Activated naive CD4-positive, alpha-beta T cell (primary cell): ENCODE measurements around the gene MBD6.

Experiments used
- DNase-seq, 4 experiments: peaks; one replicate each; lab custom pipeline; 2025; lab: John Stamatoyannopoulos, UW

MBD6 gene

GRCh38 chr12:57528831-57529555 is 6.4 kb downstream of the MBD6 start:
- DNase-seq, result no peak

DNA sequence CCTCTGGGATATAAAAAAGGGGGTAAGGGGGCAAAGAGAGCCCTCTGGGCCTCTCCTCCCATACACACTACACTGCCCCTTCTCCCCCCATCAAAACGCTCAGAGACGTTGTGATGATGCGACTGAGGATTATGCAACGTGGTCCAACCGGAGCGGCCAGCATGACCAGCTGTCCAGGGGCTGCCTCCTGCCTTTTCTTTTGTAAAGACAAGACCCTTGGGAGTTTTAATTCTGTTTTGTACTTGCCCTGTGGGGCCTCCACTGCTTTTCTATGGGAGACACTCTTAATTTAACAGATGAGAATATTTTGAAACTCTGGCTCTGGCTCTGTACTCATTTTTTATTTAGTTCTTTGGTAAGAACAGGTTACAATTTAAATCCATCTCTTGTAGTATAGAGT is 7.2 kb downstream of the MBD6 start:
- no peak for DNase-seq

- DNase-seq, result no peak
Measured at GRCh38 chr12:57530396-57531142, 7.9 kb downstream of the MBD6 start.

DNA sequence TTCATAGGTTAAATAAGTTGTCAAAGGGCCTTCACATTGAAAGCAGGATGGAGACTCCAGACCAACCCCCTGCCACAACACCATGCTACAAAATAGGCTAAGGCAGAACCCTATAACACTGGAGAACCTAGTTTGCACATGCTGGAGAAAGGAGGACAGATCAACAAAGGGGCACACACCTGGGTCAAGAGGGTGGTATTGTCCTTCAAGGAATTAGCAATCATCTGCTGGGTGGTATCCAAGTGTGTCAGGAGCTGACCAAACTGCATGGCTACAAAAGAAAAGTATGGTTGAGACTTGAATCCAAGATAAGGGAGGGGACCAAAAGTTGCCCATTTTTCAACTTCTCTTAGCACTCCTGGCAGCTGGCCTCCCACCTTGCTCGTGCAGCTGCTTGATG is 9.2 kb downstream of the MBD6 start:
- no peak for DNase-seq

DNA sequence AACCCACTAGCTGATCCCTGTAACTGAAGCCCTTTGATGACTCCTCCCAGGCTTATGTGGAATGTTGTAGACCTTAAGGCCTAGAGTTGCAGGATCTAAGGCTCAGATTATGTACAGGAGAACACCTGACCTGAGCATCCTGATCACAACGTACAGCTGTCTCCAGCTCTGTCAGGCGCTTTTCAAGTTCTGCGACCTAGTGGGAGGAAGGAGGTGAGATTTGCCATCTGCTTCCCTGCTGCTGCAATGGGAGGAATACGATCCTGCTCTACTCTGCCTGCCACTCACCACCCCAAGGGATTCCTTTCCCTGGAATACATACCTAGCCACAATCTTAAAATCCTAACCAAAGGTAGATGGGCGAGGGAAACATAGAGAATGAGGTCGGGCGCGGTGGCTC is 10.5 kb downstream of the MBD6 start:
- DNase-seq, result no peak

DNA sequence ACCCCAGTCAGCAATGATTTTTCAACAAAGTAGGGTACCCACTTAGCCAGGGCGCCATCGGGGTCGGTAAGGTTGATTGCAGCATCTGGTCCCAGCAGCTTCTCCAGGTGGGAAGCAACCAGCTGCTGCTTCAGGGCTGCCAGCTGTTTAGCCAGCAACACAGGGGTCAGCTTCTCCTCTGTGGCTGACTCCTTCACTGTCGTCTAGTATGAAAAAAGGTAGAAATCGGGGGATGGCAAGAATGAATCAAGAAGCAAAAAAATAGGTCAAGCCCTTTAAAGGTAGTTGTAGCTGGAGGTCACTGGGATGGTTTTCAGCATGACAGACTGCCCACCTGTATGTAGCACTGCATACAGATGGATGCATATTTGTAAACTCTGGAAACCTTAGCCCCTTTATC is 11.6 kb downstream of the MBD6 start:
- no peak for DNase-seq

GRCh38 chr12:57534991-57535543 is 12.4 kb downstream of the MBD6 start:
- DNase-seq, result no peak

GRCh38 chr12:57535764-57536596 is 13.4 kb downstream of the MBD6 start:
- DNase-seq, result no peak

DNA sequence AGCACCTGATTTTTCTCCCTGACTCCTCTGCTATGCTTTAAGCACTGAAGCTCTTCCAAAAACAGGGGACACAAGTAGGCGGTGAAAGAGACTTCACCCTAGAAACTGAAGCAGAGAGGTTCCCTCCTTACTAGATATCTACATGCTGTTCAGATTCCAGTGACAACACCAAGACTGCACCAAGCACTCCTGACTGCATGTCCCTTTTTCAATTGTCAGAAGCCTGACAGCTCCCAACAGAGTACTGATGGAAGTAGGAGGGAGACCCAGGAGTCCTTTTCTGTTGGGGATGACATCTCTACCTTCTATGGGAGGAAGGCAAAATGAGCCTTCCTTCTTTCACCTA is 13.9 kb downstream of the MBD6 start:
- DNase-seq, result no peak

DNA sequence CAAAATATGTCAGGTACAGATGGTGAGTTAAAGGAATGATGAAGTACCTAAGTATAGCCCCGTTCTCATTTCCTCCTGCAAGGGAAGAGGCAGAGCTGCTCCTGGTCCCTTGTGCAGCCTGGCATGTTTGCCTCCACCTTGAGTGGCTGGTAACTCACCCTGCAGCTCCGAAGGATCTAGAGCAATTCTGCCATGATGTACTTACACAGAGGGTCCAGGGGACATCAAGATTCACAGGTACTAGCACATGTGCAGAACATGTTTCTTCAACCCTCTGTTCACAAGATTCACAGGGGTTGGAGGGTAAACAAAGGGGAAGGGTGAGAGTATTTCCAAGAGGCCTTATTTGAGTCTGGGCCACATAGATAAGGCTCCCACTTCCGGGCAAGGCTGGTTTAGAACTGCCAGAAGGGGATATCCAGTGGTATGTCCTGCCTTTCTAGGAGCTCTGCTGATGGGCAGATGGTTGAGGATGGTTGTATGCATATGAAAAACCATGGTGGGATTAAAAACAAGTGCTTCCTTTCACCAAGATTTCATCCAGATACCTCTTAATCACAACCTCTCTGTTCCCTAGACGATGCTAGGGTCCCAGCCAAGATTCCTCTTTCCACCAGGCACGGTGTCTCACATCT is 16.6 kb downstream of the MBD6 start:
- no peak for DNase-seq

- DNase-seq, result no peak
Measured at GRCh38 chr12:57541001-57541400, 18.4 kb downstream of the MBD6 start.

DNA sequence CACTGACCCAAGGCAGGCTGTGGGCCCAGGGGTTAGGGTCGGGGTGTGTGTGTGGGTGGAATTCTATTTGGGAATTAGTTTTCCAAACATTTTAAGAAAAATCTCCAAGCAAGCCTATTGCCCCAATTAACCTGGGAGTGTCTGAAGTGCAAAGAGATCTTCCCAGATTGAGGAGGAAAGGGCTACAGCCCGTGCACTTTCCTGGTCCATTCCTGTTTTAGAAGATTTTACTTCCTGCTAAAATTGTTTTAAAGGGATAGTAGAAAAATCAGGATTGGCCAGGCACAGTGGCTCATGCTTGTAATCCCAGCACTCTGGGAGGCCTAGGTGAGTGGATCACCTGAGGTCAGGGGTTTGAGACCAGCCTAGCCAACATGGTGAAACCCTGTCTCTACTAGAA is 19.1 kb downstream of the MBD6 start:
- no peak for DNase-seq

DNA sequence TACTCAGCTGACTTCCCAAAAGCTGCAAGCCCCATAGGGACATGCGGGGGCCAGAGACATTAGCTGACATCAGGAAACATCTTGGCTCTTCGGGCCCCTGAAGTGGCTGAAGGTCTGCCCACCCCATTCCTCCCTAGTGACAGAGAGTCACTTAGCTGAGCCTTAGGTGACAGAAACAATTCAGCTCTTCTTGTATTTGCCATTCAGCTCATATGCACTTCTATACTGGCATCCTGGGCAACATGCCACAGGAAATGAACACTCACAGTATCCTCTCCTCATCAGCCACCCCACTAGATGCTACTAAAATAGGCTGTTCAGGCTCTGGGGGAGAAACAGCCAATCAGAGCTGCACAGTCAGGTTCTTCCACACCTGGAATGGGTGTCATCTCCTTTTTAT is 21.0 kb downstream of the MBD6 start:
- no peak for DNase-seq

GRCh38 chr12:57545809-57546437 is 23.3 kb downstream of the MBD6 start:
- DNase-seq, result no peak

GRCh38 chr12:57546438-57547287 is 24.0 kb downstream of the MBD6 start, which contains the start of gene DCTN2:
Gene DCTN2 (minus strand): TSS chr12:57547192. CDS start chr12:57547063, 129 bp downstream.
- peak; percentile 66 to 82 (median 76) for DNase-seq

GRCh38 chr12:57547288-57548012 is 24.8 kb downstream of the MBD6 start:
- DNase-seq, result no peak

DNA sequence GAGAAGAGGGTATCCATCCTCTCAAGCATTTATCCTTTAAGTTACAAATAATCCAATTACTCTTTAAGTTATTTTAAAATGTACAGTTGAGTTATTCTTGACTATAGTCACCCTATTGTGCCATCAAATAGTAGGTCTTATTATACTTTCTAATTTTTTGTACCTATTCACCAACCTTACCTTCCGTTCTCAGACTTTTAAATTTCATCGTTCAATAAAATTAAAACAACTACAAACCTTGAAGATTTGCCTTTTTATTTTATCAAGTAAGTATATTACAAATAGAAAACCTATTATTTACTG is 25.3 kb downstream of the MBD6 start:
- no peak for DNase-seq

GRCh38 chr12:57548488-57548887 is 25.9 kb downstream of the MBD6 start:
- no peak for DNase-seq

DNA sequence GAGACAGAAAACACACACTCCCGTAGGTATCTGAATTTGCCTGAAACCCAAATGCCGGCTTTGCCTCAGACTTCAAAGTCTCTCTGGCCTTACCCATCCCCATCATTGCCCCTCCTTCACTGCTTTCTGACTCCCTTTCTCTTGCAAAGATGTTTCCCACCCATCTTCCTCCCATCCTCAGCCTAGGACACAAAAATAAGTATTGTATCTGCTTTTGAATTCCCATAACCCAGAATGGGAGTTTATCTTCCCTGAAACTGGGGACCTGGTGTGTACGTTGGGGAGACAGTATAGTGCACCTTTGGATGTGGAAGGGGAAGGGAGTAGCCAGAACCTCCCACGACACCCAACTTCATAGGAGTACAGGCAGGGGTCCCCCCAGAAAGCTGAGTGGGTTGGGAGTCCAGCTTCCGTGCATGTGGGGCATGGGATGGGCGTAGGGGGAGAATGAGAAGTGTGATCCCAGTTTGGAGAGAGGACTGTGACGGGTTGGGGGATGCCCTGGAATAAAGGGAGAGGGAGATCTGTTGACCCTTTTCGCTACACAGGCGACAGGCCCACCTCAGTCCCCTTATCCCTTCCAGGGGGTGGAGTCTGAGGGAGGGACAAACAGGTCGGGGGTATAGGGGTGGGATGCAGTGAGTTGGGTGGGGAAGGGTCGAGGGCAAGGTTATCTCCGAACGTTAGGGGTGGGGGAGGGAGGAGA is 26.7 kb downstream of the MBD6 start:
- DNase-seq, result no peak
